Thyroid gland (tissue), 4 donors: ENCODE measurements around the gene ACTL9.

Experiments
- CTCF ChIP-seq, 6 experiments: fragments of 200-600 bp in 3 of 6; fragments of 450-650 bp in 3 of 6; sonication (generic) in 3 of 6; IDR thresholded peaks; one replicate each; pipeline ENCODE4 v1.5.1; 2016 to 2019; ENCODE audit warnings: antibody characterized with exemption in 6 of 6, mild to moderate bottlenecking in 2 of 6, inconsistent platforms in 1 of 6, moderate library complexity in 1 of 6
- POLR2A ChIP-seq, 2 donors: fragments of 450-650 bp; IDR thresholded peaks; one replicate each; pipeline ENCODE4 v1.6.1; 2017; ENCODE audit warnings: antibody characterized with exemption in 2 of 2, mild to moderate bottlenecking in 2 of 2, moderate library complexity in 1 of 2

GRCh38 chr19:8678244-8678807 is 20.3 kb downstream of the ACTL9 start:
- TF ChIP-seq CTCF (IDR thresholded peaks at IDR 0.05): no peak
- TF ChIP-seq POLR2A (IDR thresholded peaks at IDR 0.05): no peak
